NCI-H2081 (cell line): ENCODE data around the gene ADAMTS6.
"Not testable (repeated sequence)": the region's sequence is repeated elsewhere in the genome, so short reads cannot be mapped to it uniquely, and the experiment has no call there.

Experiments used
- DNase-seq, 2 experiments: peaks; one replicate each; lab custom pipeline; 2025; lab: John Stamatoyannopoulos, UW

The ADAMTS6 gene

DNA sequence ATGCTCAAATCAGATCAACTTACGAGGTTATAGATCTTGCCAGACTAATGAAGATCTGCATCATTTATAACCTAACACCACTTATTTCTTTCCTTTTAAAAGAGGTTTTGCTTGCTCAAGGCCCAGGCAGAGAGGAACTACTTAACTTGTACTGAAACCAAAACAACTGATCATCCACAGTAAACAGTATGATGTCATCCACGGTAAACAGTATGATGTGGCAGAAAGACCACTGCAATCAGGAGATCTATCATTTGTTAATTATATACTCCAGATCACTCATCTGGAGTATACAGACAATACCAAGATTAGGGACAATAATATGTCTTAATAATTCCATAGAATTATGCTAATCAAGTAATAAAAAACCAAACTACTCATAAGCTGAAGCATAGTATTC is 116.8 kb downstream of the ADAMTS6 start:
- peak; percentile 3 to 10 for DNase-seq

GRCh38 chr5:65363499-65363898 is 118.2 kb downstream of the ADAMTS6 start:
- no peak for DNase-seq

GRCh38 chr5:65359981-65360380 is 121.7 kb downstream of the ADAMTS6 start:
- no peak for DNase-seq

- DNase-seq: no peak
Observed at GRCh38 chr5:65359569-65359968, 122.2 kb downstream of the ADAMTS6 start.

DNA sequence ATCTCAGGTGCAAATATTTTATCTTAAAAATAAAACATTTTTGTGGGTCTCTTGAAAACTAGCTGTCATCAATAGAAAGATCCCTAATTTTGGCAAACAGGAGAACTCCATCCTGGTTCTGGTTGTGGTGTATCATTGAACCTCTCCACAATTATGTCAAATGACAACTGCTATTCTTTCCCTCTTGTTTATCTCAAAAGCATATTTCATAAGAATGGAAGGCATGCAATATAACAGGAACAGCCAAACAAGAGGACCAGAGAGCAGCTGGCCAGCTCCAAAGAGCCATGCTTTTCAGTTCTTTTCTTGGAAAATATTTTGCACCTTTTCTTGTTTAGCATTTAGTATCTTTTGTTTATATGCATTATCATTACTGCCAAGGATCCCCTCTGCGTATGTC is 125.4 kb downstream of the ADAMTS6 start:
- no peak for DNase-seq

GRCh38 chr5:65355301-65355700 is 126.4 kb downstream of the ADAMTS6 start:
- no peak for DNase-seq

- no peak for DNase-seq
Observed at GRCh38 chr5:65341835-65342234, 139.9 kb downstream of the ADAMTS6 start.

DNA sequence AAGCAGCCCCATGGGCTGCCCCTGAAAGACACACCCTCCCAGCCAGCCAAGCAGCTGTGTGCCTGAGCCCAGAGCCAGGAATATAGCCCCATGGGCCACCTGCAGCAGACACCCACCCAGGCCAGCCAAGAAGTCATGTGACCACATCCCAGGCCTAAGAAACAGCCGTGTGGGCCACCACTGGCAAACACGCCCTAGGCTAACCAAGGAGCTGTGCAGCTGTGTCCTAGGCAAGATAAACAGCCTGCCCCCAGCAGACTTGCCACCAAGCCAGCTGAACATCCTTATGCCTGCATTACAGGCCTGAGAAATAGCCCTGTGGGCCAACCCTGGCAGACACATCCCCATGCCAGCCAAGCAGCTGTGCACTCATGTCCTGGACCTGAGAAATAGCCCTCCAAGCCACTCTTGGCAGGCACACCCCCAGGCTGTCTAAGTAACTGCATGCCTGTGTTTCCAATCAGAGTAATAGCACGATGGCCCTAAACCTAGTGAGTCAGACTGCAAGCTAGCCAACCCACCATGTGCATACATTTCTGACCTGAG is 143.0 kb downstream of the ADAMTS6 start:
- no peak for DNase-seq

- DNase-seq: peak; percentile 8 to 76
Observed at GRCh38 chr5:65334077-65334476, 147.6 kb downstream of the ADAMTS6 start.

DNA sequence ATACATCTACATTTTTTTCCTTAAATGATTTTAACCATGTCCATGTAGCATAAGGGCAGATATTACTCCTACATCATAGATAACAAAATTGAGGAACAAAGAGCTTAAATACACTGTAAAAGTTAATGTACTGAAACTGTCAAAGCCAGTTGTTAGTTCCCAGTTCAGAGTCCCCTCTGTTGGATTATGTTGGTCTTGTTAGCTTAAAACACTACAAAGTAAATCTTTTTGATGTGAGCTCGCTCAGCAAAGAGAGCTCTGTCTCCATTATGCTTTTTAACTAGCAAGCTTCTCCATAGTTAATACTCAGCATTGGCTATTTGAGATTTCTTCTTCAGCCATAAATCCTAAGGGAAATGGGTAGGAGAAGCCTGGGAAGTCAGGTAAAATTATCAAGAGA is 149.1 kb downstream of the ADAMTS6 start:
- DNase-seq: no peak

DNA sequence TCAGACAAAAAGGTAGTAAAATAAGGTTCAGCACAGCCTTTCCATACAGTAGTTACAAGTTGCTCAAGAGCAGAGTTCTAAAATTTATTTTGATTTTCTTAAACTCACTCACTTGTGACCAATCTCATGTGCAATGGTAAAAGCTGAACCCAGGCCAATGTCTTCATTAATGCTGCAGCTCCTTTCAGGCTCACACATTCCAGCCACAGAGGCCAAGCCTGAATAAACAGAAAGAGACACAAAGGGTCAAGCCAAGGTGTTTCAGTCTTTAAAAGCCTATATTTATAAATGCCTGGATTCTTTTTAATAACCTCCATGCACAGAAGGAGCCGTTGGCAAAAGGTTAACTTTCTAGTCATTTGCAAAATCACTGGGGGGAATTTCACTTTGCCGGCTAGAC is 152.5 kb downstream of the ADAMTS6 start:
- DNase-seq: no peak

DNA sequence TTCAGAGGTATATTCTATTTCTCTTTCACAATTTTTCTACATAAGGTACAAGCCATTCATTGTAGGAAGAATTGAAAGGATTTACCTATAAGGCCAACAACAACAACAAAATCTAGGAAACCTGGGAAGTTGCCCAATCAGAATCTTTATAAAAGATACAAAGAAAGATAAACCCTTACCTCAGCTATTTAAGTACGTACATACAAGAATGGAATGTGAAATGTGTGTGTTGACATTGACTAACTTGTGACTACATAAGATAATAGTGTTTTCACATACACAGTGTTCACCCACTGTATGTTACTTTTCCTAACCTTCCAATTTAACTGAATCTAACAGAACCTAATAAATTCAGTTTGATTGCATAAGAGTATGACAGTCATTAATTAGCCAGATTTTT is 154.1 kb downstream of the ADAMTS6 start:
- DNase-seq: no peak

GRCh38 chr5:65326922-65327321 is 154.8 kb downstream of the ADAMTS6 start:
- no peak for DNase-seq

DNA sequence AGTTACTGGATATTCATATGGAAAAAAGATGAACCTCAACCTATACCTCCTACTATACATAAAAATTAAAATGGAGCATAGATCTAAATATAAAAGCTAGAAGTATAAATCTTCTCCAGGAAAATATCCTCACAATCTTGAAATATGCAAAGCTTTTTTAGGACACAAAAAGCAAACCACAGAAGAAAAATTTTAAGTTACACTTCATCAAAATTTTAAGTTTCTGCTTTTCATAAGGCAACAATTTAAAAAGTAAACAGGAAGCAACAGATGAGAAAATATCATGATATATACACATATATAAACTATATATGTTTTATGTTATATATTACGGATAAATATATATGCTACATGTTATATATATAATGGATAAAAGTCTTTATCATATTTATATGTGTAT is 157.5 kb downstream of the ADAMTS6 start:
- no peak for DNase-seq

DNA sequence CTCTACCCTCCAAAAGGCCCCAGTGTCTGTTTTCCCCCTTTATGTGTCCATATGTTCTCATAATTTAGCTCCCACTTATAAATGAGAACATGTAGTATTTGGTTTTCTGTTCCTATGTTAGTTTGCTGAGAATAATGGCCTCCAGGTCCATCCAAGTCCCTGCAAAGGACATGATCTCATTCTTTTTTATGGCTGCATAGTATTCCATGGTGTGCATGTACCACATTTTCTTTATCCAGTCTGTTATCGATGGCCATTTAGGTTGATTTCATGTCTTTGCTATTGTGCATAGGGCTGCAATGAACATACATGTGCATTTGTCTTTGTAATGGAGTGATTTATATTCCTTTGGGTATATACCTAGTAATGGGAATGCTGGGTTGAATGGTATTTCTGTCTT is 161.0 kb downstream of the ADAMTS6 start:
- not testable (repeated sequence) for DNase-seq

DNA sequence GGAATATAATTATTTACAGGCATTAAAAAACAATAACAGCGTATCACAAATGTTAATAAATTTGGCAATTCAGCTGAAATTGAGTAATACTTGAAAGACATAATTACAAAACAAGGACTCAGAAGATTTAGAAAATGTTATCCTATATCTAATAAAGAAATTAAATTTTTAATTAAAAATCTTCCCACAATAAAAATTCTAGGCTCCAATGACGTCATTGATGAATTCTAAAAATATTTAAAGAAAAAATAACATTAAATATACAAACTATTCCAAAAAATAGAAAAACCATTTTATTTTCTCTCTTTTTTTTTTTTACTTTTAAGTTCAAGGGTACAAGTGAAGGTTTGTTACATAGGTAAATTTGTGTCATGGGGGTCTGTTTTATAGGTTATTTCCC is 161.5 kb downstream of the ADAMTS6 start:
- DNase-seq: no peak

DNA sequence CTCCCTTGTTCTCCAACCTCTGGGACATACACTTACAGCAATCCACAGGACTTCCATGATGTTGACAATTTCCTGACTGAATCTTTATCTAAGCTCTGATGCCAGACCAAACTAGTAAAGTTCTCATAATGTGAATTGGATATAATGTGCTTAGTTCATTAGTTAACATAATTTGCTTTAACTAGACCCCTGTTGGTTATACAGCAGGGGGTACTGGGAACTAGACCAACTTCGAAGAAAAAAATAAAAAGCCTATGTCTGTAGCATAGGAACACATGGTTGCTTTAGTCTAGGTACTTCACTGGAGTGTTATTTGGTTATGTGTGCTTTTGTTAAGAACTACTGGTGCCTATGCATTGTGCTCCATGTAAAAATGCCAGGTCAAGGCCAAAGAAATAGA is 173.8 kb downstream of the ADAMTS6 start:
- DNase-seq: no peak

- no peak for DNase-seq
Observed at GRCh38 chr5:65307088-65307487, 174.6 kb downstream of the ADAMTS6 start.

DNA sequence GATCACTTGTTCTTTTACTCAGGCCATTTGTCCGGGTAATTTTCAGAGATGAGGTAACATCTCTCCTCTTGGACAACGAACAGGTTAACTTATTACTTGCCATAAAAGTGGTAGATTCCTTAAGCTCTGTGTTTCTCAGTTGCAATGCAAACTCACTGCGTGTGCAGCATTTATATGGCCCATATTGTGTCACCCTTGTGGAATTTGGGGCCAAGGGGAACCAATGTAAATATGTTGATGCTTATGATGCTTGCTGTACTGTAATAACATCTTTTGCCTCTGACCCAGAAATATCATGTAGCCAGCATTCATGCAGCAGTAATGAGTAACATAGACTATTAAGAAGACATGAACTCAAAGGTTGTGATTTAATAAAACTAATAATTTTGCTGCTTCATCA is 175.8 kb downstream of the ADAMTS6 start:
- no peak for DNase-seq

GRCh38 chr5:65299861-65300260 is 181.9 kb downstream of the ADAMTS6 start:
- DNase-seq: no peak

DNA sequence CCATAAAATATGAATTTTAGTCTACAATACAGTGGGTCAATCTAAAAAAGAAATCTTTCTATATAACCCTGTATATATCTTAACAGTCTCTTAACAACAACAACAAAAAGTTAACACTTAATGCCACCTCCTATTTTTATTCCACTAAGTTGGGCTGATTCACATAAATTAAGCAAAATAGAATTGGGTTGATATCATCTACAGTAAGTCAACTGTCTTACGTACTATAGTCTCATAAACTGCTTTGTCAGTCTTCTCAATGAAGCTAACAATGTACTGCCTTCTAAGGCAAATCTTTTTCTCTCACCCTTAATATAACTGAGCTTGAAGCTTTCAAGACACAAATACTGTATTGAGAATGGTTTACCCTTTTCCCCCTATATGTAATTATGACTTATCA is 185.7 kb downstream of the ADAMTS6 start:
- DNase-seq: no peak

GRCh38 chr5:65292196-65292595 is 189.5 kb downstream of the ADAMTS6 start:
- DNase-seq: no peak

GRCh38 chr5:65290677-65291076 is 191.0 kb downstream of the ADAMTS6 start:
- DNase-seq: no peak

GRCh38 chr5:65288657-65289056 is 193.1 kb downstream of the ADAMTS6 start:
- DNase-seq: no peak

GRCh38 chr5:65279603-65280002 is 202.1 kb downstream of the ADAMTS6 start:
- no peak for DNase-seq
